Right lung (tissue), 5 donors: ENCODE measurements around the gene SYCP2. TPM values are rescaled to one million over a fixed set of nuclear protein-coding genes. Genes with fewer than 3 reads are reported as not detected.

ENCODE experiments used
- DNase-seq, 2 donors: peaks; one replicate each; pipeline ENCODE4 v3.0.0-alpha.2; 2013
- polyA plus RNA-seq, 5 donors: library from polyadenylated mRNA; unstranded; fragments of 120-200 nt; gene quantifications; one replicate each; pipeline versions ENCODE4 v1.2.1 to v1.2.3, GENCODE V29; 2013; ENCODE audit warnings: inconsistent platforms in 1 of 5, low replicate concordance in 1 of 5; ENCODE audit not compliant: insufficient read length in 5 of 5, insufficient read depth in 1 of 5

SYCP2 gene
- polyA plus RNA-seq, 5 donors = 7.9 to 15.4 (median 8.6) TPM

- no peak for DNase-seq
Observed at GRCh38 chr20:59823491-59824259, 109.8 kb downstream of the SYCP2 start.

GRCh38 chr20:59823030-59823423 is 110.4 kb downstream of the SYCP2 start:
- no peak for DNase-seq

- no peak for DNase-seq
Observed at GRCh38 chr20:59822291-59823029, 111.0 kb downstream of the SYCP2 start.

DNA sequence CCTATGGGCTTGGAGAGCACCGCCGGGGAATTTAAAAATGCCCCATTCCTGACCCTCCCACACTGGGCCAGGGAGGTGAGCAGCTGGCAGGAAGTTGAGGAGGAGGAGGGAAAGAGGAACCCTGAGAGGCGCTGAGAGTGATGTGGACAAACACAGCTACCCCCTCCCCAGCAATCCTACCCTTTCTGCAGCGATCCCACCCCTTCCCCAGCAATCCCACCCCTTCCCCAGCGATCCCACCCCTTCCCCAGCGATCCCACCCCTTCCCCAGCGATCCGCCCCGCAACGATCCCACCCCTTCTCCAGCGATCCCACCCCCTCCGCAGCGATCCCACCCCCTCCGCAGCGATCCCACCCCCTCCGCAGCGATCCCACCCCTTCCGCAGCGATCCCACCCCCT is 111.6 kb downstream of the SYCP2 start:
- no peak for DNase-seq

DNA sequence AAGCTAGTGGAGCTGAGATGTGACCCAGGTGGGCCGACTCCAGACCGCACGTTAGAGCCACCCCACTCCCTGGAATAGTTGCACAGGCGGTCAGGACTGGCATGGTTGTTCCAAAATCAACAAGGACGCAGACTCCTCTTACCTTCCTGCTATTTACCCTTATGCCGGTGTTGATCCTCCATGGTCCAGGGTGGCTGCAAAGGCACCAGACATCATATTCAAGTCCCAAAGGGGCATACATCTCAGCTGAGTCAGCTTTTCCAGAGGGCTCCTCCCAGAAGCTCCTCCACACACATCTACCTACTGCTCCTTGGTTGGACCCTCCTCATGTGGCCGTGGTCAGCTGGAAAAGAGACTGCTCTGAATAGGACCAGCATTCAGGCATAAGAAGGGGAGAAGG is 112.2 kb downstream of the SYCP2 start:
- no peak for DNase-seq

DNA sequence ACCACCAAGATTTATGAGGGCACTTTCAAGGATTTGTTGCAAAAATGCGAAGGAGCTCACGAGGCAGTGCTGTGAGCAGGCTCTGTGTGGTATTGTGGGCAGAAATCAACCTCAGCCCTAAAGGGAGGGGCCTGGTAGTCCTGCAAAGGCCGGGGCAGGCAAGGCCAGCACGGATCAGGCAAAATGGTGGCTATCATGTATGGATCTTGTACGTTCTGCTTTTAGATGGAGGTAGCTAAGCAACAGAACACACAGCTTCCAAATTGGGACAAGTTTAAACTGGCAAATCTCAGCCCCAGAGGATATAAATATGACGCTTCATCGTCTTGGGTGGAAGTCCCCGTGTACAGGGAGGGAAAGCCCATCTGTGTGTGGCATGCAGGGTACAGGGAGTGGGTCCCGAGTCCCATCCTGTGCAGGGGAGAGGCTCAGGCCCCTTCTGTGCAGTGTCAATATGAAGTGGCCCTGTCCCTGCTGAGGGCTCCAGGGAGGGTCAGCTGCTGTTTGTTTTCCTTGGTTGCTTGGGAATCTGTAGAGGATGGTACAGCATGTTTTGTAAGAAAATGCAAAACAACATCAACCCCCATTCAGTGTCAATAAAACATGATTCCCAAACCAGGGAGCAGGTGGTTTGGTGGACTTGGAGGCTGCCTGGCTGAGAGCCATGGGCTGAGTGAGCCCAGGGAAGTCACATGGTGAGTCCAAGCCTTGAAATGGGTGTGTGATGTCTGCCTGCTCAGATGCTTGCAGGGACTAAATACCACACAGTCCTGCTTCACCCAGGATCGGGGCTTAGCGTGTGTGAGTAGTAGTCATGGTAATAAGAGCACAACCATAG is 113.0 kb downstream of the SYCP2 start:
- no peak for DNase-seq

GRCh38 chr20:59819496-59820203 is 113.8 kb downstream of the SYCP2 start:
- no peak for DNase-seq

- no peak for DNase-seq
Observed at GRCh38 chr20:59818911-59819310, 114.5 kb downstream of the SYCP2 start.

DNA sequence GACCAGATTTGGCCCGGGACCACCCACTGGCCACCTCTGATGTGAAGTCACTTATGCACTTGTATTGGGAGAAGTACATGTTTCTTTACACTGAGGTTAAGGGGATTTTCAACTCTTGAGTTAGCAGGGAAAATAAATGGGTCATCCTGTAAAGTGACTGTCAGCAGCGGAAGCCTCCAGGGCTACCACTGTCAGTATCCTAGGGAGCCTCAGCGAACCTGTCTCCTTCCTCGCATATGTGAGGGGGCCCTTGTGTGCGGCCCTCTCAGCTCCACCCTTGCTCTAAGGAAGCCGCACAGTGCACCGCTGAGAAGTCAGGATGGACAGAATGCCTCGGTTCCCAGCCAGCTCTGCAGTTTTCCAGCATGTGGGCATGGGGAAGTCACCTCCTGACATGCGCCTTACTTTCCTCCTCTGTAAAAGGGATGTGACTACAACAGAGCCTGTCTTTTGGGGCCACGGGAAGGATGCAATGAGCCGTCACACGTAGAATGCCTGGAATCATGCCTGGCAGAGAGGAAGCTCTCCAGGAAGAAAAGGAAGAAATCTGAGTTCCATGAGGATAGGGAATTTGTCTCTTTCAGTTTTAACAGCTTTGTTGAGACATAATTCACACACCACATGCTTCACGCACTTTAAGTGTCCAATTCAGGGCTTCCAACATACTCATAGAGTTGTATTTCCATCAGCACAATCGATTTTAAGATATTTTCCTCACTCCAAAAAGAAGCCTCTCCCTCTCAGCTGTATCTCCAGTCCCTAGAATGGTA is 115.4 kb downstream of the SYCP2 start:
- DNase-seq = no peak

GRCh38 chr20:59817406-59817805 is 116.0 kb downstream of the SYCP2 start:
- no peak for DNase-seq

DNA sequence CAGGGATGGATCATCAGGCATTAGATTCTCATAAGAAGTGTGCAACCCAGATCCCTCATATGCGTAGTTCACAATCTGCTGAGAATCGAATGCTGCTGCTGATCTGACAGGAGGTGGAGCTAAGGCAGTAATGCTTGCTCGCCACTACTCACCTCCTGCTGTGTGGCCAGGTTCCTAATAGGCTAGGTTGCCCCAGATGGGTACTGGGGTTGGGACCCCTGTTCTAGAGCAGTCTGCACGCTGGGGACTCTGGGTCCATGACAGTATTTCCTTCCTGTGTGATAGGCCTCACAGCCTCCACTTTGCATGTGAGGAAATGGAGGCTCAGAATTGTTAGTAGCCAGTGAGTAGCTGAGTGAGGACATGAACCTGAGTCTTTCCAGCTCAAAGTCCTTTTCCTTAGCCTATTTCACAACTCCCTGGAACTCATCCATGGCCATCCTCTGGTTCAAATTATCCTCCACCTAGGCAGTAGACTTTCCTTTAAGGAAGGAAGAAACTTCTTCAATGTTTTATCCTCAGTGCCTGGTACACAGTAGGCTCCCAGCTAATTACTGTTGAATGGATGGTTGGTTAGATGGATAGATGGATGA is 117.2 kb downstream of the SYCP2 start:
- no peak for DNase-seq

DNA sequence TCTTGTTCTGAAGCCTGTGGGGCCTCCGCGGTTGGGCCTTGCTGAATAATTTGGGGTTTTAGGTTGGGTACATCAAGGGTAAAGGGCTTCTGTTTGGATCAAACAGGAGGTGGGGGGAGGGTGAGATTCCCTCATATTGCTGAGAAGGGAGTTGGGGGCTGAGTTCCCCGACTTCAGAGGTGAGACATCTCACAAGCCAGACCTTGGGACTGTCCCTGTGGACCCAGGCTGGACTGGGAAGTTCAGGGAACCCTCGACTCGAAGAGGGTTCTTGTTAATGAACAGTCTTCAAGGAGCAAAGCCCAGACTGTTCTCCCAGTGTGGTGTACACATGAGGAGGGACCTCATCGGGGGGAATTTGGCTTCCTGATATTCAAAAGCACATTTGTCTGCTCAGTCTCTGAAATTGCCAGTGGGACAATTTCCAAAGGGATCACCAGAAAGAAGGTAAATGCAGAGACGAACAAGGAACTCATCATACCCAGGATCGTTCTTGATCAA is 118.5 kb downstream of the SYCP2 start:
- DNase-seq = no peak

- DNase-seq = no peak
Observed at GRCh38 chr20:59813948-59814839, 119.2 kb downstream of the SYCP2 start.

Other genes starting within 250 kb of the SYCP2 start
- 1 to 10 TPM; 4.6 to 5.8 (median 5.2) TPM for gene PPP1R3D, start 6.7 kb upstream of the SYCP2 start, polyA plus RNA-seq
- gene FAM217B, start 6.8 kb upstream of the SYCP2 start, polyA plus RNA-seq = 10 to 100 TPM; 16.4 to 30.1 (median 20.9) TPM
- 1 to 10 TPM; 1.6 to 2.6 (median 2.2) TPM for gene CDH26, start 24.8 kb upstream of the SYCP2 start, polyA plus RNA-seq